Type B pancreatic cell (in vitro differentiated cells): ENCODE results near the gene PLA2G4C. TPM values are rescaled to one million over a fixed set of nuclear protein-coding genes. Genes with fewer than 3 reads are reported as not detected.

Experiments used
- DNase-seq: peaks from one replicate; pipeline ENCODE4 v3.0.0; 2021; ENCODE audit warnings: mixed read lengths; ENCODE audit not compliant: unreplicated experiment; ENCODE audit errors: extremely low spot score
- H3K27ac Mint-ChIP-seq: 2 replicates; pipeline ENCODE4 v1.8.0; 2021; ENCODE audit warnings: mild to moderate bottlenecking, mixed read lengths
- H3K27me3 Mint-ChIP-seq: 2 replicates; pipeline ENCODE4 v1.8.0; 2021; ENCODE audit warnings: mixed read lengths
- H3K36me3 Mint-ChIP-seq: 2 replicates; pipeline ENCODE4 v1.8.0; 2021; ENCODE audit warnings: mixed read lengths
- H3K4me1 Mint-ChIP-seq: one replicate; pipeline ENCODE4 v1.8.0; 2021; ENCODE audit warnings: mixed read lengths; ENCODE audit not compliant: unreplicated experiment
- H3K4me3 Mint-ChIP-seq: 2 replicates; pipeline ENCODE4 v1.8.0; 2021; ENCODE audit warnings: mild to moderate bottlenecking, mixed read lengths
- H3K9me3 Mint-ChIP-seq: 2 replicates; pipeline ENCODE4 v1.8.0; 2021; ENCODE audit warnings: mixed read lengths
- CTCF ChIP-seq: fragments of 200-600 bp; sonication (generic); conservative IDR thresholded peaks from 2 replicates; pipeline ENCODE4 v1.5.0; 2021; ENCODE audit warnings: antibody characterized with exemption, mild to moderate bottlenecking
- total RNA-seq: library from RNA; stranded (reverse); gene quantifications from 2 replicates; pipeline ENCODE4 v1.2.1, GENCODE V29; 2021; ENCODE audit warnings: low replicate concordance

PLA2G4C gene
- total RNA-seq, 1 donor from 2014 or later = 1.1 TPM

GRCh38 chr19:48133094-48133493 lies 22.5 kb upstream of the PLA2G4C start:
- Mint-ChIP-seq H3K27me3 (no peaks in the 10 kb centered on the region), H3K4me3 (no peak overlapping the region), H3K36me3 (peaks cover 17% of the 10 kb centered on the region), H3K9me3 (no peaks in the 10 kb centered on the region), H3K27ac (no peak overlapping the region), H3K4me1 (no peaks in the 10 kb centered on the region)
- DNase-seq = no peak
- no peak for TF ChIP-seq CTCF

- peaks cover 6% of the 10 kb centered on the region for H3K4me1 Mint-ChIP-seq
- no peak for DNase-seq
- no peaks in the 10 kb centered on the region for H3K9me3 Mint-ChIP-seq
- H3K36me3 Mint-ChIP-seq = peaks cover 33% of the 10 kb centered on the region
- H3K4me3 Mint-ChIP-seq = no peak overlapping the region
- H3K27ac Mint-ChIP-seq = no peak overlapping the region
- TF ChIP-seq CTCF = no peak
- no peaks in the 10 kb centered on the region for H3K27me3 Mint-ChIP-seq
These were observed 16.9 kb upstream of the PLA2G4C start for GRCh38 chr19:48127561-48127960.

- H3K36me3 Mint-ChIP-seq = peaks cover 41% of the 10 kb centered on the region
- no peaks in the 10 kb centered on the region for H3K9me3 Mint-ChIP-seq
- DNase-seq = no peak
- H3K4me1 Mint-ChIP-seq = peaks cover 12% of the 10 kb centered on the region
- no peak overlapping the region for H3K4me3 Mint-ChIP-seq
- peak overlapping the region; percentile 52 for H3K27ac Mint-ChIP-seq
- H3K27me3 Mint-ChIP-seq = no peaks in the 10 kb centered on the region
- peak; percentile 69 for TF ChIP-seq CTCF
These were observed 13.5 kb upstream of the PLA2G4C start for GRCh38 chr19:48123907-48124651.

GRCh38 chr19:48122421-48122820 lies 11.8 kb upstream of the PLA2G4C start:
- TF ChIP-seq CTCF = no peak
- Mint-ChIP-seq H3K9me3 (no peaks in the 10 kb centered on the region), H3K36me3 (peaks cover 37% of the 10 kb centered on the region), H3K4me3 (no peak overlapping the region), H3K27me3 (no peaks in the 10 kb centered on the region), H3K27ac (no peak overlapping the region), H3K4me1 (peaks cover 12% of the 10 kb centered on the region)
- DNase-seq = no peak

- Mint-ChIP-seq H3K36me3 (peaks cover 33% of the 10 kb centered on the region), H3K4me1 (peaks cover 12% of the 10 kb centered on the region), H3K27me3 (no peaks in the 10 kb centered on the region), H3K9me3 (no peaks in the 10 kb centered on the region), H3K27ac (no peak overlapping the region), H3K4me3 (no peak overlapping the region)
- TF ChIP-seq CTCF = no peak
- no peak for DNase-seq
These were observed 11.3 kb upstream of the PLA2G4C start for GRCh38 chr19:48121909-48122371.
